ENCODE results near the gene FOXF2. TPM values are rescaled to one million over a fixed set of nuclear protein-coding genes. Genes with fewer than 3 reads are reported as not detected.

The FOXF2 gene
- total RNA-seq, 4 donors from 2014 or later, result 9.0 to 45.2 (median 13.5) TPM

DNA sequence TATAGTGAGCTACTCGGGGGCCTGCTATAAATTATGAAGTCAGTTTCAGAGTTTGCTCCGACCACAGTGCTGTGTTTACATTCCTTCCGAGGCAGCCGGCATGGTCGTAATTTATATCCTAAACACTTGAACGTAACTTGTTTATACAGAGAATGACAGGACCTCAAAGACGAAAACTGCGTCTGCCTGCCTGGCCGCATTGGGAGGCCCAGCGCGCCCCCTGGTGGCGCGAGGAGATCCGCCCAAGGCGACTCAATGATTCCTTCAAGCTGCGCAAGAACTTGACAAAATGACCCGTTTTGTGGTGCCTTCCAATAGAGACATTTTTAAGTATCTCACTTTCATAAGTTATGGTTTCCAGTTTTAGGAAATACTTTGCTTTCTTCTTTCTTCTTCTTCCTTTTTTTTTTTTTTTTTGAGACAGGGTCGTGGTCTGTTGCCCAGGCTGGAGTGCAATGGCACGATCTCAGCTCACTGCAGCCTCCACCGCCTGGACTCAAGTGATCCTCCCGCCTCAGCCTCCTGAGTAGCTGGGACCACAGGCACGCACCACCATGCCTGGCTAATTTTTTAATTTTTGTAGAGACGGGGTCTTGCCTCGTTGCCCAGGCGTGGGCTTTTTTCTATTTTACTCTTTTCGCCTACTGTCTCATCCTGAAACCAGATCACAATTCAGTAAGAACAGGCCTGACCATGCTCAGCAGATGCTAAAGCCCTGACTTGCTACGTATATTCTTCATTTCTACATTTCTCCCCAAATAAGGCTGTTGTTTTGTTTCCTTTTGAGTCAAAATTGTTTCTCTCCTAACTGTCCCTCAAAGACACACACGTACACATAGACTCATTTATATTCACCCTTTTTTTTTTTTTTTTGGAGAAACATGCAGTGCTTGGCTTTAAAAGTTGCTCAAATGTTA, 7.8 kb downstream of the FOXF2 start:
- H3K27ac ChIP-seq, result peak overlapping the region; percentile 82 to 88 (median 86)
- no peaks in the 10 kb centered on the region for H3K36me3 ChIP-seq
- in situ Hi-C loops (cut with MboI; ENCODE audit: low pct_ligation_motif_present in 1 of 4, low pct_unique_long_range_greater_than_20kb in 1 of 4, low sequenced_read_pairs in 3 of 4), result loop anchor here in 2 of 4 donors (5.0 to 25.0 kb wide), 4 partner anchors 485 to 812 kb away; no protein-coding TSS in a partner anchor
- no peaks in the 10 kb centered on the region for H3K9me3 ChIP-seq
- H3K4me3 ChIP-seq, result peak overlapping the region in 1 of 4 donors; percentile 4
- H3K27me3 ChIP-seq, result peaks cover 82% of the 10 kb centered on the region
- peak; percentile 76 for DNase-seq
- peaks cover 0 to 8% (median 0%) of the 10 kb centered on the region in 4 donors for H3K4me1 ChIP-seq
- WGBS, 2 donors (ENCODE audit: low coverage in 1 of 2), result 24% methylated on average over 17 to 28 of the region's 28 CpGs
- peak; percentile 83 to 87 (median 85) for TF ChIP-seq POLR2AphosphoS5 (IDR thresholded peaks at IDR 0.05)
- TF ChIP-seq EP300 (IDR thresholded peaks at IDR 0.05; ENCODE audit: low read depth), result peak; percentile 53
- TF ChIP-seq, protein P1, sequence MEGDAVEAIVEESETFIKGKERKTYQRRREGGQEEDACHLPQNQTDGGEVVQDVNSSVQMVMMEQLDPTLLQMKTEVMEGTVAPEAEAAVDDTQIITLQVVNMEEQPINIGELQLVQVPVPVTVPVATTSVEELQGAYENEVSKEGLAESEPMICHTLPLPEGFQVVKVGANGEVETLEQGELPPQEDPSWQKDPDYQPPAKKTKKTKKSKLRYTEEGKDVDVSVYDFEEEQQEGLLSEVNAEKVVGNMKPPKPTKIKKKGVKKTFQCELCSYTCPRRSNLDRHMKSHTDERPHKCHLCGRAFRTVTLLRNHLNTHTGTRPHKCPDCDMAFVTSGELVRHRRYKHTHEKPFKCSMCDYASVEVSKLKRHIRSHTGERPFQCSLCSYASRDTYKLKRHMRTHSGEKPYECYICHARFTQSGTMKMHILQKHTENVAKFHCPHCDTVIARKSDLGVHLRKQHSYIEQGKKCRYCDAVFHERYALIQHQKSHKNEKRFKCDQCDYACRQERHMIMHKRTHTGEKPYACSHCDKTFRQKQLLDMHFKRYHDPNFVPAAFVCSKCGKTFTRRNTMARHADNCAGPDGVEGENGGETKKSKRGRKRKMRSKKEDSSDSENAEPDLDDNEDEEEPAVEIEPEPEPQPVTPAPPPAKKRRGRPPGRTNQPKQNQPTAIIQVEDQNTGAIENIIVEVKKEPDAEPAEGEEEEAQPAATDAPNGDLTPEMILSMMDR (IDR thresholded peaks at IDR 0.05), result peak; percentile 83 to 97 (median 96)
- no peak for TF ChIP-seq POLR2A (IDR thresholded peaks at IDR 0.05)
- intact Hi-C loops (cut with DNase I; ENCODE audit: low total_unique reads), result no loop called here

DNA sequence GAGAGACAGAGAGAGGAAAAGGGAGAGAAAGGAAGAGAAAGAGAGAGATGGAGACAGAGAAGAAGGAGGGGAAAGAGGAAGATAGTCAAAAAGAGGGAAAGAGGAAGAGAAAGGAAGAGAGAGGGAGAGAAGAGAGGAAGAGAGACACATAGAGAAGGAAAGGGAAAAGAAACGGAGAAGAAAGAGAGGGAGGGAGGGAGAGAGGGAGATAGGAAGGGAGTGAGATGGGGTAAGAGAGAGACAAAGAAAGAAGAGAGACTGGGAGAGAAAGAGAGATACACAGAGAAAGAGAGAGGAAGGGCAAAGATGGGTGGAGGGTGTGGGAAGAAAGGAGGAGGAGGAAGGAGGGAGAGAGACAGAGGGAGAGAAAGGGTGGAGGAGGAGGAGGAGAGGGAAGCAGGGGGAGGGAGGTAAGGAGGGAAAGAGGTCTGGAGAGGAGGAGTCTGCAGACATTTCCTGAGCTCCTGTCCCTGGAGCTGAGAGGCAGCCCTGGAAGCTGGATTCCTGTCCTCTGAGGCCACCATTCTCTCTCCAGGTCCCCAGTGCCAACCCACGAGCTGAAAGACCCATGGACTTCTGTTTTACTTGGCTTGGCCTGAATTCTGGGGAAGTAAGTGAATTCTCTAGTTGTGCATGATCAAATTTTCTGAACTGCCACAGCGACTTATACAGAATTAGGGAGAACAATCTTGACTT, 9.9 kb downstream of the FOXF2 start:
- intact Hi-C loops (cut with DNase I; ENCODE audit: low total_unique reads) (no loop called here), in situ Hi-C loops (cut with MboI; ENCODE audit: low pct_ligation_motif_present in 1 of 4, low pct_unique_long_range_greater_than_20kb in 1 of 4, low sequenced_read_pairs in 3 of 4) (loop anchor here in 2 of 4 donors (5.0 to 25.0 kb wide), 4 partner anchors 487 to 814 kb away; no protein-coding TSS in a partner anchor)
- 36 to 51% methylated on average over 1 to 3 of the region's 3 CpGs for WGBS, 2 donors (ENCODE audit: low coverage in 1 of 2)
- Histone ChIP-seq H3K27me3 (peaks cover 63% of the 10 kb centered on the region), H3K9me3 (no peaks in the 10 kb centered on the region), H3K4me1 (no peaks in the 10 kb centered on the region), H3K36me3 (no peaks in the 10 kb centered on the region), H3K27ac (no peak overlapping the region), H3K4me3 (no peak overlapping the region)
- no peak for DNase-seq
- TF ChIP-seq POLR2A (IDR thresholded peaks at IDR 0.05) (no peak), POLR2AphosphoS5 (IDR thresholded peaks at IDR 0.05) (no peak), EP300 (IDR thresholded peaks at IDR 0.05; ENCODE audit: low read depth) (no peak)
- TF ChIP-seq, protein P1 (IDR thresholded peaks at IDR 0.05), result no peak

DNA sequence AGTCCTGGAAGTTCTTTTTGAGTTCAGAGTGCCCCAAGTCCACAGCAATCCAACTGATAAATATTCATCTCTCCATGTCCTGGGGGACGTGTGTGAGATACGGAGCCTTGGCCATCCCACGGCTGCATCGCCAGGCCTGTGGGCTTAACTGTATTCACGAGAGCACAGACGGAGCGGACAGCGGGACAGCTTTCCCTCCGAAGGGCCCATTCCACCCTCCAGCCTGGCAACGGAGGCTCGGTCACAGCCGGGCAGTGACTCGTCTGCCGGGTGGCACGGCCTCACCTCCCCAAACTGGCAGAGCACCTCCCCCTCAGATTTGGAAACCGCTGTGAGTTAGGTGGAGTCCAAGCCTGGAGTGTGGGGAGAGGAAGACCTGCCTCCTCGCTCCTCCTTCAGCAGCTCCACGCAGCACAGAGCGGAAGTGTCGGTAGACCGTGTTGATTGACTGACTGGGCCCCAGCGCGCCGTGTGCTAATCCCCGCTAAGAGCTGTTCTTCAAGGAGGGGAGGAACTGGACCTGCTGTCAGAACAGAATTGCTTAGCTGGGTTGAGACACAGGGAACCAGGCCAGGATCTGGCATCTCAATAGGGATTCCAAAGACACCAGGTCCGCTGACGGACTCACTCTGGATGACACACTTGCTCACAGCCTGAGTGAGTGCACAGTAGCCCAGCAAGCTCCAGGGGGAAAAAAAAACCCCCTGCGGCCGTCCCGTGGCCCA, 10.9 kb downstream of the FOXF2 start:
- Histone ChIP-seq H3K27me3 (peaks cover 53% of the 10 kb centered on the region), H3K4me3 (no peak overlapping the region), H3K36me3 (no peaks in the 10 kb centered on the region), H3K4me1 (no peaks in the 10 kb centered on the region), H3K27ac (no peak overlapping the region), H3K9me3 (no peaks in the 10 kb centered on the region)
- intact Hi-C loops (cut with DNase I; ENCODE audit: low total_unique reads) (no loop called here), in situ Hi-C loops (cut with MboI; ENCODE audit: low pct_ligation_motif_present in 1 of 4, low pct_unique_long_range_greater_than_20kb in 1 of 4, low sequenced_read_pairs in 3 of 4) (loop anchor here in 2 of 4 donors (10.0 to 25.0 kb wide), 2 partner anchors 613 to 815 kb away; no protein-coding TSS in a partner anchor)
- TF ChIP-seq EP300 (IDR thresholded peaks at IDR 0.05; ENCODE audit: low read depth), result no peak
- TF ChIP-seq, protein P1 (IDR thresholded peaks at IDR 0.05), result no peak
- no peak for TF ChIP-seq POLR2A (IDR thresholded peaks at IDR 0.05)
- no peak for TF ChIP-seq POLR2AphosphoS5 (IDR thresholded peaks at IDR 0.05)
- WGBS, 2 donors (ENCODE audit: low coverage in 1 of 2), result 93 to 95% methylated on average over 6 to 25 of the region's 30 CpGs
- DNase-seq, result no peak
